ENCODE results near the gene ELMO3.

- TF ChIP-seq CTCF (IDR thresholded peaks at IDR 0.05), result no peak
- no peak for TF ChIP-seq POLR2AphosphoS5 (IDR thresholded peaks at IDR 0.05; ENCODE audit: low read depth, low read length)
- TF ChIP-seq, protein P1, sequence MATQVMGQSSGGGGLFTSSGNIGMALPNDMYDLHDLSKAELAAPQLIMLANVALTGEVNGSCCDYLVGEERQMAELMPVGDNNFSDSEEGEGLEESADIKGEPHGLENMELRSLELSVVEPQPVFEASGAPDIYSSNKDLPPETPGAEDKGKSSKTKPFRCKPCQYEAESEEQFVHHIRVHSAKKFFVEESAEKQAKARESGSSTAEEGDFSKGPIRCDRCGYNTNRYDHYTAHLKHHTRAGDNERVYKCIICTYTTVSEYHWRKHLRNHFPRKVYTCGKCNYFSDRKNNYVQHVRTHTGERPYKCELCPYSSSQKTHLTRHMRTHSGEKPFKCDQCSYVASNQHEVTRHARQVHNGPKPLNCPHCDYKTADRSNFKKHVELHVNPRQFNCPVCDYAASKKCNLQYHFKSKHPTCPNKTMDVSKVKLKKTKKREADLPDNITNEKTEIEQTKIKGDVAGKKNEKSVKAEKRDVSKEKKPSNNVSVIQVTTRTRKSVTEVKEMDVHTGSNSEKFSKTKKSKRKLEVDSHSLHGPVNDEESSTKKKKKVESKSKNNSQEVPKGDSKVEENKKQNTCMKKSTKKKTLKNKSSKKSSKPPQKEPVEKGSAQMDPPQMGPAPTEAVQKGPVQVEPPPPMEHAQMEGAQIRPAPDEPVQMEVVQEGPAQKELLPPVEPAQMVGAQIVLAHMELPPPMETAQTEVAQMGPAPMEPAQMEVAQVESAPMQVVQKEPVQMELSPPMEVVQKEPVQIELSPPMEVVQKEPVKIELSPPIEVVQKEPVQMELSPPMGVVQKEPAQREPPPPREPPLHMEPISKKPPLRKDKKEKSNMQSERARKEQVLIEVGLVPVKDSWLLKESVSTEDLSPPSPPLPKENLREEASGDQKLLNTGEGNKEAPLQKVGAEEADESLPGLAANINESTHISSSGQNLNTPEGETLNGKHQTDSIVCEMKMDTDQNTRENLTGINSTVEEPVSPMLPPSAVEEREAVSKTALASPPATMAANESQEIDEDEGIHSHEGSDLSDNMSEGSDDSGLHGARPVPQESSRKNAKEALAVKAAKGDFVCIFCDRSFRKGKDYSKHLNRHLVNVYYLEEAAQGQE (IDR thresholded peaks at IDR 0.05; ENCODE audit: insufficient read depth in 1 of 2, low read depth in 2 of 2, low read length in 1 of 2), result no peak
- no peak for TF ChIP-seq TCF7L2 (IDR thresholded peaks at IDR 0.05; ENCODE audit: low read depth, low read length)
Measured at GRCh38 chr16:67173323-67173722, 25.6 kb upstream of the ELMO3 start.
